HG03457 (cell line): ENCODE measurements around the gene BCL3.

ENCODE experiments used
- ATAC-seq: cut with Tn5 transposase; IDR thresholded peaks from one replicate; pipeline ENCODE4 v1.9.1; 2021; ENCODE audit warnings: moderate number of reproducible peaks; ENCODE audit not compliant: unreplicated experiment

The BCL3 gene

DNA sequence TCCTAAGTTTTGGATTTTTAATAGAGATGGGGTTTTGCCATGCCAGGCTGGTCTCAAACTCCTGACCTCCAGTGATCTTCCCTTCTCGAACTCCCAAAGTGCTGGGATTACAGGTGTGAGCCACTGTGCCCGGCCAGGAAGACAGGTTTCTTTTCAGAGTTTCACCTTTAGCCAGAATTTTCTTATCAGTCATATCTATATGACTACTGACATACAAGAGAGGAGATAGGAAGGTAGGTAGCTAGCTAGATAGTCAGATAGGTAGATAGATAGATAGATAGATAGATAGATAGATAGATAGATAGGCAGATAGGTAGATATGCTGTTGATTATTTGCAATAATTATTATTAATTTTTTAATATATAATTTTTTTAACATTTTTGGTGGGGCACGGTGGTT, 36.8 kb downstream of the BCL3 start:
- no peak for ATAC-seq

GRCh38 chr19:44785993-44786392, 37.5 kb downstream of the BCL3 start:
- no peak for ATAC-seq

DNA sequence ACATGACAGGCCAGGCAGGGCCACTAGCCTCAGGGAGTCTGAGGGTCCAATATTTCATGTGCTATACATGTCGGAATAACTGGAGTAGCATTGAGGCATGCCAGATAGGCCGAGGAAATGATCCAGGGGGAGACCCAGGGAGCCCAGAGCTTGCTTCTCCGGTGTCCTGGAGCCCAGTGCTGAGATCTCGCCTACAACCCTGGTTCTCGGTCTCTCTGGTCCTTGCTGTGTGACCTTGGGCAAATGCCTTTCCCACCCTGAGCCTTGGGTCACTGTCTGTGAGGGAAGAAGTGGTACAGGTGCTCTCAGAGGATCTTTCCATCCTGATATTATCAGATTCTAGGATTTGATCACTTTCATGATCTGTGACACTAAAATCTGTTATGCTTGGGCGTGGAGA, 40.5 kb downstream of the BCL3 start:
- no peak for ATAC-seq

GRCh38 chr19:44789943-44790483, 41.5 kb downstream of the BCL3 start:
- no peak for ATAC-seq

DNA sequence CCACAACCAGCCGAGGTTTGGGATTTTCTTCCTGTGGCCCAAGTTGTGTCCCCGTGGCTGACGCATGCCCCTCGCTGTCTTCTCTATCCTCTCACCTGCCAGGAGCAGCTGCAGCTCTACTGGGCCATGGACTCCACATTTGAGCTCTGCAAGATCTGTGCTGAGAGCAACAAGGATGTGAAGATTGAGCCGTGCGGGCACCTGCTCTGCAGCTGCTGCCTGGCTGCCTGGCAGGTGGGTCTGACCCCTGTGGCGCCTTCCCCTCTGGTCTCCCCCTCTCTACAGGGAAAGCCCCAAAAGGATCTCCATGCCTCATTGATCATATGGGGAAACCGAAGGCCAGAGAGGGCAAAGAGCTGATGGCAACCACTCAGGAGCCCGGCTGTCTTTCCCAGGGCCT, 43.8 kb downstream of the BCL3 start:
- no peak for ATAC-seq

DNA sequence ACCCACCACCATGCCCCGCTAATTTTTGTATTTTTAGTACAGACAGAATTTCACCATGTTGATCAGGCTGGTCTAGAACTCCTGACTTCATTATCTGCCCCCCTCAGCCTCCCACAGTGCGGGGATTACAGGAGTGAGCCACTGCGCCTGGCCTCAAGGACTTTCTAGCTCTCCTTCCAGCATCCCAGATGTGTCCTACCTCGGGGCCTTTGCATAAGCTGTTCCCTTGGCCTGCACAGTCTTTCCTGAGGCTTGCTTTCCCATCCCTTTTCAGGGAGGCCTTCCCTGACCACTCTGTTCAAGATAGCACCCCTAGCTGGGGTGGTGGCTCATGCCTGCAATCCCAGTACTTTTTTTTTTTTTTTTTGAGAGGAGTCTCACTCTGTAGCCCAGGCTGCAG, 46.1 kb downstream of the BCL3 start:
- no peak for ATAC-seq

- ATAC-seq = no peak
These were observed 47.0 kb downstream of the BCL3 start for GRCh38 chr19:44795398-44795987.

- no peak for ATAC-seq
These were observed 48.2 kb downstream of the BCL3 start for GRCh38 chr19:44796701-44797115.

GRCh38 chr19:44799627-44800346, 51.3 kb downstream of the BCL3 start:
- ATAC-seq = no peak

GRCh38 chr19:44800461-44800860, 52.0 kb downstream of the BCL3 start:
- no peak for ATAC-seq

DNA sequence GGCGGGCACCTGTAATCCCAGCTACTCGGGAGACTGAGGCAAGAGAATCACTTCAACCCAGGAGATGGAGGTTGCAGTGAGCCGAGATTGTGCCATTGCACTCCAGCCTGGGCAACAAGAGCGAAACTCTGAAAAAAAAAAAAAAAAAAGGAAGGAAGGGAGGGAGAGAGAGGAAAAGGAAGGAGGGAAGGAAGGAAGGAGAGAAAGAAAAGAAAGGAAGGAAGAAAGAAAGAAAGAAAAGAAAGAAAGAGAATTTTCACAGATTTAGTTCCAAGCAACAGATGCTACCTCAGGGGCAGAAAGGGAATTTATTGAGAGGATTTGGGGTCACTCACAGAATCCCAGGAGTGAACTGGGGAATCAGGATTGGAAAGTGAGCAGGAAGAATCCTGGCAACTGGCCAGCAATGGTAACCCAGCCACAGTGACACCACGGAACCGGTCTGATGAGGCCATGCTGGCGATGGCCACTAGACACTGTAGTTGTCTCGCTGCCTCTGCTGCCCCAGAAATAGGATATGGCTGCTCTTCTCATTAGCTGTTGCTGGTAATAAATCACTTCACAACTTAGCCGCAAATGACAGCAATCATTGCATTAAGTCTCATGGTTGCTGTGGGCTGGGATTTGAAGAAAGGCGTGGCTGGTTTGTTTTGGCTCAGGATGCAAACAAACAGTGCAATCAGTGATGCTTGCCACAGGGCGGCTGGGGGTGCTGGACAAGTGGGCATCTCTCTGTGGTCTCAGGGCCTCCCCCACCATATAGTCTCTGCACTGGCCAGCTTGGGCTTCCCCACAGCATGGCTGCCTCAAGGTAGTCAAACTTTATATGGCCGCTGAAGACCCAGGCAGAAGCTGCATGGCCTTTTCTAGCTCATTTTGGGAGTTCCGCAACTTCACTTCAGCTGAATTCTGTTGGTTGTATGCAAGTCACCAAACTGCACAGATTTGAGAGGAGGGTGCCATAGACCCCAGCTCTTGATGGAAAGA, 55.2 kb downstream of the BCL3 start:
- no peak for ATAC-seq

DNA sequence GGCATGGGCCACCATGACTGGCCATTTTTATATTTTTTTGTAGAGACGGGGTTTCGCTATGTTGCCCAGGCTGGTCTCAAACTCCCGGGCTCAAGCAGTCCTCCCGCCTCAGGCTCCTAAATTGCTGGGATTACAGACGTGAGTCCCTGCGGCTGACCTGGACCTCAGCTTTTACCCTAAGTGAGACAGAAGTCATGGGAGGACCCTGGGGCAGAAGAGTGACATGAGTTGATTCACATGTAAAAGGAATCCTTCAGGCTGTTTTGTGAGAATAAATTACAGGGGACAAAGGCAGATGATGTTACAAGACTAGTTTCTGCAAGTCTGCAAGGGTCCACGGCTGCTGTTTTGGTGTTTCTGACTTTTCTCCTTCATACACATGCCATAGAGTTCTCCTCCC, 57.8 kb downstream of the BCL3 start:
- ATAC-seq = no peak

GRCh38 chr19:44807162-44807561, 58.7 kb downstream of the BCL3 start:
- no peak for ATAC-seq

DNA sequence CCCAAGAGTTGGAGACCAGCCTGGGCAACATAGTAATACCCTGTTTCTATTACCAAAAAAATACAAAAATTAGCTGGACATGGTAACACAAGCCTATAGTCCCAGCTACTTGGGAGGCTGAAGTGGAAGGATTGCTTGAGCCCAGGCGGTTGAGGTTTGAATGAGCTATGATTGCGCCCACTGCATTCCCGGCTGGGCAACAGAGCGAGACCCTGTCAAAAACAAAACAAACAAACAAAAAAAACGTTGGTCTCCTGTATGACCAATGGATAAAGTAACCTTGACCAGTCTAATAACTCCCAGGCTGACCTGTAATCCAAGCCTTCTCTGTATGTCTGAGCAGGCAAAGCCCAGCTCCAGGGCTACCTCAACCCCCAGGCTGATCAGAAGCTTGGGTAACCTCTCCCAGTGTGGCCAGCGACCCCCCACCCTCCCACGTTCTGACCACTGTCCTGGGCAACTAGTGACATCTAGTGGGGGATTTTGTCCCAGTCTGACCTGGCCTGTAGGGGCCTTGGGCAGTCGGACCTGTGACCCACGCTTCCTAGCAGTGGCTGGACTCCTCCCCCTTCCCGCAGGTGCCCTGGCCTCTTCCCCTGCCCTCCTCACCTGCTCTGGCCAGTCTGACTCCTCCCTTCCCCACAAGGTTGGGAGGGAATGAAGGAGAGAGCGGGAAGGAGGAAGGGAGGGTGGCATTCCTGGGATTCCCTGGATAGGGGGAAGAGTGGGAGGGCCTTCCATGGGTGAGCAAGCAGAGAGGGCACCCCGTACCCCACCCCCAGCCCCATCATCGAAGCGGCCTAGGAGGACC, 59.3 kb downstream of the BCL3 start:
- ATAC-seq = no peak

DNA sequence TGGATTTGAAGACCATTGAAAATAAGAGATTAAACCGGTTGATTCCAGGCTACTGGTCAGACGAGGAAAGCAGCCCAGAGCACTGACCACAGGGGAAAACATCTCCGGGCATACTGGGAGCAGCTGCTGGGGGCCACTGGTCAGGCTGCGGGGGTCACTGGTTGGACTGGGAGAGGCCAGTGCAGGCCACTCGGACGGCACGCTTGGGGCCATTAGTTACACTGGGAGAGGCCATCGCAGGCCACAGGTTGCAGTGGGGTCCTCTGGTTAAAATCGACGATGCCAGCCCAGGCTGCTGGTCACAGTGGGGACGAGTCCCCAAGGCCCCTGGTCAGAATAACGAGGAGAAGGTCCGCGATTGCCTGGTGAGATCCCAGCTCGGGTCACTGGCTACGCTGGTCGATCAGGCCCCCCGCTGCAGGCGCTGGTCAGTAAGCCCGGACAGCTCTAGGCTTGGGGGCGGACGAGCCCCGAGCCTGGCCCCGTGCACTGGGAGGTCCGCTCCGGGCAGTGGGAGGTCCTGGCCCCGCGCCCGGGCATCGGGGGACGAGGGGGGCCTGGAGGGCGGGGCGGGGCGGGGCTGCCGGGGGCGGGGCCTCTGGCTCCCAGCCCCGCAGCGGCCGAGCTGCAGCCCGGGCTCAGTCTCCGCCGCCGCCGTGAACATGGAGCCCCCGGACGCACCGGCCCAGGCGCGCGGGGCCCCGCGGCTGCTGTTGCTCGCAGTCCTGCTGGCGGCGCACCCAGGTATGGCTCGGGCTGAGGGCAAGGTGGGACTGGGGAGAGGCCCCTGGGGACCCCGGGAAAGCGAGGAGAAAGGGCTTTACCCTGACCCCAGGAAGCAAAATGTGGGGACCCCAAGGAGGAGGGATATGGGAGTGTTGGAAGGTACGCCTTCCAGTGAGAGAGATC, 60.2 kb downstream of the BCL3 start, which contains the start of gene BCAM:
BCAM (plus strand) TSS at position 641 of the 909 bp plus-strand sequence; CDS start at position 663, 22 bp downstream.
- ATAC-seq = no peak
